GM19372 (cell line): ENCODE results near the gene ACIN1.

ENCODE experiments used
- ATAC-seq: cut with Tn5 transposase; IDR thresholded peaks from one replicate; pipeline ENCODE4 v1.9.1; 2021; ENCODE audit warnings: mild to moderate bottlenecking, low read depth, moderate library complexity; ENCODE audit not compliant: unreplicated experiment

The ACIN1 gene

GRCh38 chr14:23047034-23047634 lies 47.8 kb downstream of the ACIN1 start:
- ATAC-seq = no peak

- ATAC-seq = no peak
Observed at GRCh38 chr14:23045419-23046357, 49.2 kb downstream of the ACIN1 start.

DNA sequence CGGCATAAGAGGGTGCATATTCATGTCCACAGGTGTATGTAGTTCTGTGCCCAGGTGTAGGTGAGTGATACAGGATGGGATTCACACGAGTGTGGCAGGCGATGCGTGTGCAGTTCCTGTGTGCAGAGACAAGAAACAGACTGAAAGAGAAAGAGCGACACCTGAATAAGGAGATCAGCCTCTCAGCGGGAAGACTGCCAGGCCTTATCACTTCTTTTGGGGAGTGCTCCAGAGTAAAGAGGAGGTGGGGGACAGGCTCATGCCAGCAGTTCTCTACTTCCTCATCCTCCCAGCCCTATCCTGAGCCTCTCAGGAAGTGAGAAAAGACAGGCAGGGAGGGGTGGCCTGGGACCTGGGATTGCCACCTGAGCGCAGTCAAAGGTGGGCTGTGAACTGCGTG lies 50.1 kb downstream of the ACIN1 start:
- no peak for ATAC-seq

GRCh38 chr14:23043754-23044153 lies 51.2 kb downstream of the ACIN1 start:
- ATAC-seq = no peak

- no peak for ATAC-seq
Observed at GRCh38 chr14:23043145-23043544, 51.8 kb downstream of the ACIN1 start.

DNA sequence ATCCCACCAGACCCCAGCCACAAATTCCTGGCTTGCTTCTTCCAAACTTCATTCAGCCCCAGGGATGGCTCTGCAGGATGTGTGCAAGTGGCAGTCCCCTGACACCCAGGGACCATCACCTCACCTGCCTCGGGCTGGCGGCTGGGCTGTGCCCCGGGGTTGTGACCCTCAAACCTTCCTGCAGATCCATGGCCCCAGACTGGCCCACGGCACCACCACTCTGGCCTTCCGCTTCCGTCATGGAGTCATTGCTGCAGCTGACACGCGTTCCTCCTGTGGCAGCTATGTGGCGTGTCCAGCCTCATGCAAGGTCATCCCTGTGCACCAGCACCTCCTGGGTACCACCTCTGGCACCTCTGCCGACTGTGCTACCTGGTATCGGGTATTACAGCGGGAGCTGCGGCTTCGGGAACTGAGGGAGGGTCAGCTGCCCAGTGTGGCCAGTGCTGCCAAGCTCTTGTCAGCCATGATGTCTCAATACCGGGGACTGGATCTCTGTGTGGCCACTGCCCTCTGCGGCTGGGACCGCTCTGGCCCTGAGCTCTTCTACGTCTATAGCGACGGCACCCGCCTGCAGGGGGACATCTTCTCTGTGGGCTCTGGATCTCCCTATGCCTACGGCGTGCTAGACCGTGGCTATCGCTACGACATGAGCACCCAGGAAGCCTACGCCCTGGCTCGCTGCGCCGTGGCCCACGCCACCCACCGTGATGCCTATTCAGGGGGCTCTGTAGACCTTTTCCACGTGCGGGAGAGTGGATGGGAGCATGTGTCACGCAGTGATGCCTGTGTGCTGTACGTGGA lies 52.6 kb downstream of the ACIN1 start, which contains the start of gene PSMB11:
PSMB11 (plus strand) TSS at position 51 of the 804 bp plus-strand sequence; CDS start at position 65, 14 bp downstream.
- ATAC-seq = no peak

DNA sequence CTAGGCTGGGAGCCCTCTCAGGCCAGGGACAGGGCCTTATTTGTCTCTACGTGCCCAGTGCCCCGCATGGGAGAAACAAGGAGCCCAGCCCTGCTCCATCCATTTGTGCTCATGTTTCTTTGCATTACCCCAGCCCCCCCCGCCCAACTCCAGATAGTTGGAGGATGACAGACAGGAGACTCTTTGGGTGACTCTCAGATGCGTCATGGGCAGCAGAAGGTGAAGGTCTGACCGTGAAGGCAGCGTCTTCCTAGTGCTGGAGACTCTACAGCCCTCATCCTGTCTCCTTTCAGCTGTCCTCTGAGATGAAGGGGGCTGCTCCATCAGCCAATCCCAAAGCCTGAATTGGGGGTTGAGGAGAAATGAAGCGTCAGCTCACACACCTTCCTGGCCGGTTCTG lies 53.2 kb downstream of the ACIN1 start:
- ATAC-seq = no peak

- ATAC-seq = no peak
Observed at GRCh38 chr14:23040100-23040499, 54.8 kb downstream of the ACIN1 start.

DNA sequence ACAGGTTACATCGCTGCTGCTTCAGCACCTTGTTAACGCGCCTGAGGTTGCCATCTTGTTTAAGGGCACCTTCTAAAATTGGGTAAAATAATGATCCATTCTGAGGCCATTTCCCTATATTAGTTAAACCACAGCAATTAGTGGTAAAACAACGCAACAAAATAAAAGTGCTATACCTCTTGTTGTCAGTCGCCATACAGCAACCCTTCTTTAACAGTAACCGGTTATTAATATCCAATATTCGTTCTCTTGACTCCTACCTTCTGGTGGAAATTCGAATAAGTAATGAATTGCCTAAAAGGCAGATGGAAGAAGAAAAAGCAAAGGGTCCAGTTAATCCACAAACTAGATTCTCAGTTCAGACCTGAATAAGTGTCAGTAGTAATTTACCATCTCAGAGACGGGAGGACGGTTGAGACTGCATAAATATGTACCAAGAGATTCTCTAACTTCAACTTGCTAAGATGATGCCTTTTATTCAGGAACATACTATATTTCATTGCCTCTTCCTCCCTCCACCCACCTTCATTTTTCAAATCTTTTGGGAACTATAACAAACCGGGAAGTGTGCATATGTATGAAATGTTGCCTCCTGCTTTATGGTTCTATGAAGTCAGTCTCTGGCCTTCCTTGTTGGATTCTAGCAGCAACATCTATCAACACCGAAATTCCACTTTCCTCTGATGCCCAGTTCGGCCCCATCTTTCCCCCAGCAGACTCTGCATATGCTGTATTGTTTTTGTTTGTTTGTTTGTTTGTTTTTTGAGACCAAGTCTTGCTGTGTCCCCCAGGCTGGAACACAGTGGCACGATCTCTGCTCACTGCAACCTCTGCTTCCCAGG lies 59.4 kb downstream of the ACIN1 start:
- ATAC-seq = no peak

DNA sequence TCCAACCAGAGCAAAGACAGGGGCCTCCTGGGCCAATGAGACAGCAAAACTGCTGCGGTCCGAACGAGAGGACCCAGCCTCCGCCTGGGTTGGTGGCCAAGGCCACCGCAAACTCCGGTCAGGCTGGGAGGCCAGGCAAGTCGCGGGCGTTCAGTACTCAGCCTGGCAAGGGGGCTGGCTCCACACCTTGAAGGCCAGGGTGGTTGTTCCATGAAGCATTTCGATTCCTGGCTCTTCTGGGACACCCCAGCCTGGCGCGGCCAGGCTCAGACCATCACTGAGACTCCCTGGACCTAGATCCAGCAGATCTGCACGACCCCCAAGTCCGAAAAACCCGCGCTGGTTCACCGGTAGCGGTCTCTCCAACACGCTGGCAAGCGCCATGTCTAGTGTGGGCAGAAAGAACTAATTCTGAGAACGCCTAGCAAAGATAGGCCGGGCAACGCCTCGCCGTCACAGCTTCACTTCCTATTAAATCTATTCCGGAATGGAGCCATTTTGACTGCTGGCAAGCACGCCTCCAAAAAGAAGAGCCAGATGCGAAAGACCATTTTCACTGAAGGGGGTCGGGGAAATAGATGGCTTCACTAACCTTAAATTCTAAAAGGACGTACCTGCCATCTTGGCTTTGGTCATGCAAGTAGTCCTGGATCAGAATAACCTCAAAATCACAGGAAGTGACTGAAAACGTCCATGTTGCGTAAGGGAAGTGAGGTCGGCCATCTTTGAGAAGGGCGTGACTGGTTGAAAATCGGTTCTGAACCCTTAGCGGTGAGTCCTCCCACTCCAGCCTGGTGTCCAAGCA lies 60.2 kb downstream of the ACIN1 start, which contains the start of gene PSMB5:
PSMB5 (minus strand) TSS at position 403 of the 805 bp plus-strand sequence; CDS start at position 384, 19 bp downstream.
- ATAC-seq = peak; percentile 87

GRCh38 chr14:23033801-23034497 lies 61.0 kb downstream of the ACIN1 start:
- ATAC-seq = no peak

DNA sequence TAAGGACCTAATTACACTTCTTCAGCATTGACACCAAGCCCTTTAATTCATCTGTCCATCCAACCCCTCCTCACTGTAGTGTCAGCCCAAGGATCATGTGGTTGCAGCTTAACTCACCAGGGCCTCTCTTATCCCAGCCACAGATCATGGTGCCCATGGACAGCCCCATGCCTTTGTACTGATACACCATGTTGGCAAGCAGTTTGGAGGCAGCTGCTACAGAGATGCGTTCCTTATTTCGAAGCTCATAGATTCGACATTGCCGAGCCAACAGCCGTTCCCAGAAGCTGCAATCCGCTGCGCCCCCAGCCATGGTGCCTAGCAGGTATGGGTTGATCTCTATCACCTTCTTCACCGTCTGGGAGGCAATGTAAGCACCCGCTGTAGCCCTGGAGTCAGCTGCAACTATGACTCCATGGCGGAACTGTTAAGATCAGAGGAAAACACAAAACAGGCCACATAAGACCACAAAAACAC lies 61.6 kb downstream of the ACIN1 start:
- no peak for ATAC-seq

- no peak for ATAC-seq
Observed at GRCh38 chr14:23030936-23031335, 64.0 kb downstream of the ACIN1 start.

DNA sequence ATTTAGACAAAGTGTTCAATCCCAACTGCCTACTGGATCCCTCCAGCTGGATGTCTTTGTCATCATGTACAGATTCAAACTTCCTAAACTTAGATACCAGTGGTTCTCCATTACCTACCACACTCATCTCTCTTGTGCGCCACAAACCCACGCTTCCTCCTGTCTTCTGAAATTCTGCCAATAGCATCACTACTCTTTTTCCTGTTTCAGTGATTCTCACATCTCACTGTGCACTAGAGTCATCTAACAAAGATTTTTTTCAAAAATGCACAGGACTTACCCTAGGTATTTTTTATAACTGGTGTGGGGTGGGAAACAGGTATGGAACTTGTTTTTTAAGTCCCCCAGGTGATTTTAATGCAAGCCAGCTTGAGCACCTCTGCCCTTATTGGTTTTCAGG lies 66.1 kb downstream of the ACIN1 start:
- ATAC-seq = no peak

- no peak for ATAC-seq
Observed at GRCh38 chr14:23025151-23025814, 69.7 kb downstream of the ACIN1 start.

GRCh38 chr14:23024612-23025075 lies 70.3 kb downstream of the ACIN1 start:
- ATAC-seq = no peak

- ATAC-seq = no peak
Observed at GRCh38 chr14:23023795-23024152, 71.2 kb downstream of the ACIN1 start.
